Measurements from ENCODE around the gene ERBB4.

ERBB4 gene

GRCh38 chr2:212538305-212539071 lies at the start of gene ERBB4:
TSS of gene ERBB4 (minus strand) at chr2:212538802. CDS start at chr2:212538530, 272 bp downstream.
- no peak for DNase-seq

GRCh38 chr2:212580117-212580516 lies 41.5 kb upstream of the ERBB4 start:
- DNase-seq: no peak

GRCh38 chr2:212556296-212556695 lies 17.7 kb upstream of the ERBB4 start:
- no peak for DNase-seq

- no peak for DNase-seq
Observed at GRCh38 chr2:212554233-212554632, 15.6 kb upstream of the ERBB4 start.

- DNase-seq: no peak
Observed at GRCh38 chr2:212549941-212550340, 11.3 kb upstream of the ERBB4 start.

GRCh38 chr2:212549463-212549862 lies 10.9 kb upstream of the ERBB4 start:
- no peak for DNase-seq

GRCh38 chr2:212548455-212548819 lies 9.8 kb upstream of the ERBB4 start:
- DNase-seq: no peak

- DNase-seq: no peak
Observed at GRCh38 chr2:212547716-212548454, 9.3 kb upstream of the ERBB4 start.

GRCh38 chr2:212546669-212547068 lies 8.1 kb upstream of the ERBB4 start:
- no peak for DNase-seq

GRCh38 chr2:212540341-212540740 lies 1.7 kb upstream of the ERBB4 start:
- DNase-seq: no peak

- DNase-seq: no peak
Observed at GRCh38 chr2:212539072-212539880, 674 bp upstream of the ERBB4 start.

- no peak for DNase-seq
Observed at GRCh38 chr2:212537726-212538304, 787 bp downstream of the ERBB4 start.

- no peak for DNase-seq
Observed at GRCh38 chr2:212536817-212537725, 1.5 kb downstream of the ERBB4 start.

- DNase-seq: no peak
Observed at GRCh38 chr2:212535996-212536816, 2.4 kb downstream of the ERBB4 start.

- no peak for DNase-seq
Observed at GRCh38 chr2:212534336-212534735, 4.3 kb downstream of the ERBB4 start.

- no peak for DNase-seq
Observed at GRCh38 chr2:212532585-212532984, 6.0 kb downstream of the ERBB4 start.

GRCh38 chr2:212532087-212532486 lies 6.5 kb downstream of the ERBB4 start:
- DNase-seq: no peak

GRCh38 chr2:212531499-212531898 lies 7.1 kb downstream of the ERBB4 start:
- DNase-seq: no peak

- no peak for DNase-seq
Observed at GRCh38 chr2:212530991-212531390, 7.6 kb downstream of the ERBB4 start.

GRCh38 chr2:212530373-212530772 lies 8.2 kb downstream of the ERBB4 start:
- no peak for DNase-seq
